HG02623 (cell line): ENCODE data around the gene KRTAP10-4.

Experiments used
- ATAC-seq: cut with Tn5 transposase; IDR thresholded peaks from one replicate; pipeline ENCODE4 v1.9.1; 2021; ENCODE audit warnings: moderate library complexity; ENCODE audit not compliant: unreplicated experiment

Gene KRTAP10-4

GRCh38 chr21:44614961-44615391 lies 41.4 kb downstream of the KRTAP10-4 start:
- ATAC-seq, result no peak

DNA sequence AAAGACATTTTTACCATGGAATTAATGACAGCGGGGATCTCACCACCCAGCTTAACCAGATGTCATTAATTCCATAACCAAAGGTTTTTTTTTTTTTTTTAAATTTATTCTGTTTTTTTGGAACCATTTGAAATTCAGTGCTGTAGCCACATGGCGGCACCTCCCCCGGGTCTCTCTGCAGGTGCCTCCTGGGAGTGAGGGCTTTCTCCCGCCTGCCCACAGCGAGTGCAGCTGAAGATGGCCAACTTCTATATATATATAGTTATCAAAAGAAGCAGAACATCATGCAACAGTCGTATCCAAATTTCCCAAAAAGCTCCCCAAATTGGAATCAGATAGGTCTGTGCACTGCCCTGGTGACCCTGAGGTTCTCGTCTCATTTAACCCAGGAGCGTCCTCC lies 41.9 kb downstream of the KRTAP10-4 start:
- ATAC-seq, result no peak

DNA sequence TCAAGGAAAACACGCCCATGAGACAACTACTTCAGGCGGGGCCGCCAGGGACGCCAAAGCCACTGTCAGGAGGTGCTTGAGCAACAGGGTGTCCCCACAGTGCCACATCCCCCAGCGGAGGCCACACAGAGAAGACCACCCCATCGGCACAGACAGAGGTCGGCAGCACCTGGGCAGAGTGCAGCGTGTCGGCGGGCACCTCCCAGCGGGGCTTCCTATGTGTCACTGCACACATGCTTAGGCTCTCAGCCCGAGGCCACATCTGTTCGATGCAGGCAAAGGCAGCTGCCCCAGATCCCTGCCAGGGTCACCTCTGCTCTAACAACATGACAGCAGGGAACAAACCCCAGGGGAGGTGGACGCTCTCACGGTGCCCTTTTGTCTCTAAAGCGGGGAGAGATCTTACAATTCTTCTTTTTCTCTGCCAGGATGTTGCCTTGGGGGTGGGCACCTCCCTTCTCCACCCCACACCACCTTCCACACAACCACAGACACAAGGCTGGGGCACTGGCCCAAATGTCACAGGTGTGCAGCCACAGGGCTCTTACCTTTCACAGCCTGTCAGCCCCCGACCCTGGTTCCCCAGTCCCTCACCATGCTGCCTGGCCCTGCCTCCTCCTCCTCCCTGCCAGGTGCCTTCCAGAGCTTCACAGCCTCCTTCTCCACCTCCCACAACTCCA lies 42.5 kb downstream of the KRTAP10-4 start:
- no peak for ATAC-seq

GRCh38 chr21:44616591-44616926 lies 43.0 kb downstream of the KRTAP10-4 start:
- ATAC-seq, result no peak

GRCh38 chr21:44617071-44617501 lies 43.6 kb downstream of the KRTAP10-4 start:
- no peak for ATAC-seq

- ATAC-seq, result no peak
Observed at GRCh38 chr21:44618504-44618903, 45.0 kb downstream of the KRTAP10-4 start.

GRCh38 chr21:44618909-44619308 lies 45.4 kb downstream of the KRTAP10-4 start:
- ATAC-seq, result no peak

DNA sequence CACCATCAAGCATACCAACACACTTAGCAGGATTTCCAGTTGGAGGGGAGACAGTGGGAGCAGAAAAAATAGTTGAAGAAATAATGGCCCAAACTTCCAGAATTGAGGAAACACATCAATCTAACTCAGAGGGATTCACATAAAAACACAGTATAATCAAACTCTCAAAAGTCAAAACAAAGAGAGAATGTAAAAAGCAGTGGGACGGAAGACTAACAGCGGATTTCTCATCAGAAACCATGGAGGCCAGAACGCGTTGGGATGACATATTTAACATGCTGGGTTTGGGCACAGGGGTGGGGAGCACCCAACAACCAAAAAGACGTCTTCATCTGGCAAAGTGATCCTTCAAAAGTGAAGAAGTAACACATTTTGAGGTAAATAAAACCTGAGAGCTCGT lies 46.4 kb downstream of the KRTAP10-4 start:
- no peak for ATAC-seq

GRCh38 chr21:44623575-44623974 lies 50.0 kb downstream of the KRTAP10-4 start:
- no peak for ATAC-seq
